ACC112 (cell line): Measurements from ENCODE around the gene GRPR.

Source experiments
- H2AFZ ChIP-seq: fragments of 200-600 bp; sonication (generic); one replicate; pipeline ENCODE4 v1.6.0; 2017; ENCODE audit warnings: antibody characterized with exemption, low read length; ENCODE audit not compliant: unreplicated experiment
- H3K27ac ChIP-seq: fragments of 200-600 bp; sonication (generic); 2 replicates; pipeline ENCODE4 v1.5.1; 2014; ENCODE audit warnings: low read depth, mild to moderate bottlenecking, antibody characterized with exemption, low read length, moderate library complexity
- H3K27me3 ChIP-seq: fragments of 200-600 bp; sonication (generic); 2 replicates; pipeline ENCODE4 v1.6.1; 2014; ENCODE audit warnings: mild to moderate bottlenecking, antibody characterized with exemption, low read length, moderate library complexity, mixed read lengths; ENCODE audit not compliant: insufficient read depth
- H3K36me3 ChIP-seq: fragments of 200-600 bp; sonication (generic); 2 replicates; pipeline ENCODE4 v1.6.1; 2016; ENCODE audit warnings: mild to moderate bottlenecking, antibody characterized with exemption, low read length, moderate library complexity, mixed read lengths; ENCODE audit not compliant: insufficient read depth
- H3K4me1 ChIP-seq: fragments of 200-600 bp; sonication (generic); one replicate; pipeline ENCODE4 v1.6.1; 2016; ENCODE audit warnings: low read length, mixed read lengths; ENCODE audit not compliant: insufficient read depth, unreplicated experiment, control insufficient read depth
- H3K4me3 ChIP-seq: fragments of 200-600 bp; sonication (generic); 2 replicates; pipeline ENCODE4 v1.5.1; 2014; ENCODE audit warnings: mild to moderate bottlenecking, low read depth, low read length
- H3K79me2 ChIP-seq: fragments of 200-600 bp; sonication (generic); one replicate; pipeline ENCODE4 v1.6.0; 2016; ENCODE audit warnings: low read length; ENCODE audit not compliant: control insufficient read depth, unreplicated experiment, insufficient read depth

The GRPR gene

DNA sequence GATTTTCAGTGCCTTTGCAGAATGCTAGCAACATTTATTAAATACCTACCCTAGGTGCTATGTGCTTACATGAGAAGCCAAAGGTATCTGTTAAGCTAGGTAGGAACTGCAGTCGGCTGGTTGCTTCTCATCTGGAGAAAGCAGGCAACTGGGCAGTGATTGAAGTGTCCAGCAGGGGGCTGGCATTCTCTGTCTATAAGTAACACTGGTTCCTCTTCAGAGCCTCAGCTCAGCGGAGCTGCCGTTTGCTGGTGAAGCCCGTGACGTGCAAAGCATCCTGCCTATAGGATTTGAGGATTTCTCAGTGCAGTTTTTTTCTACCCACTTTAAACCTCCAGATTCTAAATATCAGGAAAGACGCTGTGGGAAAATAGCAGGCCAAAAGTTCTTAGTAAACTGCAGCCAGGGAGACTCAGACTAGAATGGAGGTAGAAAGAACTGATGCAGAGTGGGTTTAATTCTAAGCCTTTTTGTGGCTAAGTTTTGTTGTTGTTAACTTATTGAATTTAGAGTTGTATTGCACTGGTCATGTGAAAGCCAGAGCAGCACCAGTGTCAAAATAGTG, at the start of gene GRPR:
GRPR (plus strand) TSS at position 344 of the 565 bp plus-strand sequence. CDS start 389 bp downstream, outside the sequence.
- H3K36me3 ChIP-seq, result no peaks in the 10 kb centered on the region
- no peaks in the 10 kb centered on the region for H3K79me2 ChIP-seq
- H3K27me3 ChIP-seq, result peaks cover 43% of the 10 kb centered on the region
- H3K27ac ChIP-seq, result no peak within 1 kb of the TSS
- peaks cover 3% of the 10 kb centered on the region for H3K4me1 ChIP-seq
- H2AFZ ChIP-seq, result no peak within 1 kb of the TSS
- H3K4me3 ChIP-seq, result no peak within 1 kb of the TSS

DNA sequence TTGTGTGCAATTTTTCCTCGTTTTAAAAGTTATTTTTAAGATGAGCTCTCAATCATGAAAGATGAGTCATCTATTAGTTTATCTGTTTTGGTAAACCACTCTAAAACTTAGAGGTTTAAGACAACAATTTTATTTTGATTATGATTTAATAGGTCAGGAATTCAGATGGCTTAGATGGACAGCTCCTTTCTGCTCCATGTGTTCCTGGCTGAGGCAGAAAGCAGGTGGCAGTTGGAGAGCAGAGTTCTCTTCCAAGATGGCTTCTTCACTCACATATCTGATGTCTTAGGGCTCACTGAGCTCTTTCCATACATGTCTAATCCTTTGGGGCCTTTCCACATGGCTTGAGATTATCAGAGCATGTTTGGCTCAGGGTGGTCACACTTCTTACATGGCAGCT, 48.3 kb upstream of the GRPR start:
- H3K79me2 ChIP-seq, result no peaks in the 10 kb centered on the region
- no peak overlapping the region for H2AFZ ChIP-seq
- H3K27ac ChIP-seq, result no peak overlapping the region
- H3K27me3 ChIP-seq, result peaks cover 15% of the 10 kb centered on the region
- H3K4me1 ChIP-seq, result peaks cover 7% of the 10 kb centered on the region
- H3K36me3 ChIP-seq, result no peaks in the 10 kb centered on the region
- H3K4me3 ChIP-seq, result no peak overlapping the region

GRCh38 chrX:16076834-16077233, 46.5 kb upstream of the GRPR start:
- Histone ChIP-seq H3K36me3 (no peaks in the 10 kb centered on the region), H3K4me3 (no peak overlapping the region), H3K4me1 (peaks cover 7% of the 10 kb centered on the region), H3K27ac (no peak overlapping the region), H3K79me2 (no peaks in the 10 kb centered on the region), H2AFZ (no peak overlapping the region), H3K27me3 (peaks cover 18% of the 10 kb centered on the region)

DNA sequence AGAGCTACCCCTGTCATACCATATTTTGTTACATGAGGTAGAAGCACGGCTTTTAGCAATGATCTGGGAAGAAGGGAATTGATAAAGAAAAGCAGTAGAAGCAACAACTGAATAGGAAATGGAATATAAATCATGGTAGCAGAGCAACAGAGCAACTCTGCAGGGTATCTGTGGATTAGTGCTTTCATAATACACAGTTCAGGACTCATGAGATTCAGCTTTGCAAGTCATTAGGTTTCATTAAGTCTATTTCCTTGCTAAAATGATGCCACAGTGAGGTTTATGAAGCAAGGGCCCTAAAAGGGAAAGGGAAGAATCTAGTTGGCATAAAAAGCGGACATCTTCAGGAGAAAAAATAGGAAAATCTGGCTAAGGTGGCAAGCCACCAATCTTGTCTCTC, 45.6 kb upstream of the GRPR start:
- Histone ChIP-seq H3K4me1 (peaks cover 7% of the 10 kb centered on the region), H2AFZ (no peak overlapping the region), H3K27ac (no peak overlapping the region), H3K36me3 (no peaks in the 10 kb centered on the region), H3K27me3 (peaks cover 28% of the 10 kb centered on the region), H3K79me2 (no peaks in the 10 kb centered on the region), H3K4me3 (no peak overlapping the region)

DNA sequence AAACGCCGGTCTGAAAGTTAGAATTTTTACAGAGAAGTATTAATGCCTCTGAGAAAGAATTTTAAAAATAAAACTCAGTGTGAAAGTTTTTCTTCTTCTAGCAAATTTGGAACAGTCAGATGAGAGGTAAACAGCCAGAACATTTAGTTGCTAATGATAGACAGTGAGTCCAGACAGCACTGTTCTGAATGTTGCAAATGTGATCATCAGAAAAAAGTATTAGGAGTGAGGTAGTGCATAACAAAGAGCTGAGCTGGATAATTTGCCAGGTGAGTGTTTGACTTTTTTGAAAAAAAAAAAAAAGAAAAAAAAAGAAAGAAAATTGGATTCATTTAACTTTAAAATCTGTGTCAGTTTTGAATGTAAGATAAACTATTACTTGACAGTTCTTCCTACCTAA, 42.0 kb upstream of the GRPR start:
- Histone ChIP-seq H3K79me2 (no peaks in the 10 kb centered on the region), H2AFZ (no peak overlapping the region), H3K27me3 (peaks cover 61% of the 10 kb centered on the region), H3K4me1 (no peaks in the 10 kb centered on the region), H3K27ac (no peak overlapping the region), H3K36me3 (no peaks in the 10 kb centered on the region), H3K4me3 (no peak overlapping the region)

DNA sequence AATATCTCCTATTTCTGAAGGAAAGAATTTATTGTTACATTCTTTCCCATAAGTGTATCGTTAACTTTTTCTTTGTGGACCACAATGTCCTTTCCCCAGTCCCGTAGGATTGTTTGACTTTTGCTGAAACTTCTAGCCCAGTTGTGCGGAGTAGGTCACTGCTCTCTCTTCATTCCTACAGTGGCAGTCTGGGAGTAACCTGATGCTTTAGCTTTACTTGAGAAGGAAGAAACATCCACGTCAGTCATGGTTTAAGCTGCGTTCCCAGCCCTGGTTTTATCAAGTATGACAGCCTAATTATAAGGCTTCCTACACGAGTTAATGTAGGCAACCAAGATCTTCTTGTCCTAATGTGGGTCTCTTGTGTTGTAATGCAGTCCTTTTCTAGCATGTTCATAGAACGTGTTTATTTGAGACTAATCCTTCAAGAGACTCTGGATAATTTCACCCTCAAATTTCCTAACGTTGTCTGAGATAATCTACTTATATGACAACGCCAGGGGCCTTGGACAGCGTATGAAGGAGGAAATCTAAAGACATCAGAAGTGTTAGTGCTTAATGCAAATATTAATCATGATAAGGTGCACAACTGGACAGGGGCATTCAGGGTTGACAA, 40.8 kb upstream of the GRPR start:
- H3K36me3 ChIP-seq, result no peaks in the 10 kb centered on the region
- no peaks in the 10 kb centered on the region for H3K4me1 ChIP-seq
- no peak overlapping the region for H2AFZ ChIP-seq
- peaks cover 70% of the 10 kb centered on the region for H3K27me3 ChIP-seq
- no peaks in the 10 kb centered on the region for H3K79me2 ChIP-seq
- H3K27ac ChIP-seq, result no peak overlapping the region
- no peak overlapping the region for H3K4me3 ChIP-seq

DNA sequence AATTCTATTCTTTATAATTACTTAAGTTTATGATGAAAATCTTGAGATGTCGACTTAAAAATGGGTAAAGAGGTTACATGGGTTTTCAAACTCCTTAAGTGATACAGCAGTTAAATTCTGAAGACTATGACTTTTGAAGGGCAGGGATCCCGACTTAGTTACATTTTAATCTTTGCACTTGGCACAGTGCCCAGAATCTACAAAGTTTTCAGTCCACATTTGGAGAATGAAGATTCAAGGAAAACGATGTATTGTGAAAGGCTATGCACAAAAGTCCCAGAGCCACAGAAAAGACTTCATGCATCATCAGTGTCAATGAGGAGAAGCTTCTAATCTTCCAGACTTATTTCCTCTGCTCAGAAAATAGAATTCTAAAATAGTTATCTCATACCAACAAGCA, 36.3 kb upstream of the GRPR start:
- Histone ChIP-seq H3K4me1 (no peaks in the 10 kb centered on the region), H2AFZ (no peak overlapping the region), H3K4me3 (no peak overlapping the region), H3K36me3 (no peaks in the 10 kb centered on the region), H3K27ac (no peak overlapping the region), H3K79me2 (no peaks in the 10 kb centered on the region), H3K27me3 (peaks cover 83% of the 10 kb centered on the region)

GRCh38 chrX:16089086-16089485, 34.3 kb upstream of the GRPR start:
- Histone ChIP-seq H3K4me1 (no peaks in the 10 kb centered on the region), H3K36me3 (no peaks in the 10 kb centered on the region), H3K27me3 (peaks cover 75% of the 10 kb centered on the region), H3K27ac (no peak overlapping the region), H2AFZ (no peak overlapping the region), H3K79me2 (no peaks in the 10 kb centered on the region), H3K4me3 (no peak overlapping the region)

- no peaks in the 10 kb centered on the region for H3K4me1 ChIP-seq
- no peak overlapping the region for H3K27ac ChIP-seq
- no peaks in the 10 kb centered on the region for H3K36me3 ChIP-seq
- no peak overlapping the region for H2AFZ ChIP-seq
- peaks cover 56% of the 10 kb centered on the region for H3K27me3 ChIP-seq
- no peaks in the 10 kb centered on the region for H3K79me2 ChIP-seq
- no peak overlapping the region for H3K4me3 ChIP-seq
Measured at GRCh38 chrX:16096141-16096540, 27.2 kb upstream of the GRPR start.

GRCh38 chrX:16100673-16101072, 22.7 kb upstream of the GRPR start:
- no peak overlapping the region for H3K27ac ChIP-seq
- H2AFZ ChIP-seq, result no peak overlapping the region
- no peaks in the 10 kb centered on the region for H3K36me3 ChIP-seq
- peaks cover 70% of the 10 kb centered on the region for H3K27me3 ChIP-seq
- no peaks in the 10 kb centered on the region for H3K4me1 ChIP-seq
- no peak overlapping the region for H3K4me3 ChIP-seq
- H3K79me2 ChIP-seq, result no peaks in the 10 kb centered on the region

DNA sequence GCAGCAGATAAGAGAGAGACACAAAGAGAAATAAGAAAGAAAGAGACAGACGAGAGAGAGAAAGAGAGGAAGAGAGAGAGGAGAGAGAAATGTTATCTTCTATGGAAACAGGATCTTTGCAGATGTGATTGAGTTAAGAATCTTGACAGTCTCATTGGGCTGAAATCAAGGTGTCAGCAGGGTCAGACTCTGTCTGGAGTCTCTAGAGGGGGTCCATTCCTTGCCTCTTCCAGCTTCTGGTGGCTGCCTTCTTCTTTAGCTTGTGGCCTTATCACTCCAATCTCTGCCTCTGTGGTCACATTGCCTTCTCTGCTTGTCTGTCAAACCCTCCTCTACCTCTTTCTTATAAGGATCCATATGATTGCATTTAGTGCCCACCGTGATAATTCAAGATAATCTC, 21.8 kb upstream of the GRPR start:
- Histone ChIP-seq H3K4me3 (no peak overlapping the region), H3K36me3 (no peaks in the 10 kb centered on the region), H3K79me2 (no peaks in the 10 kb centered on the region), H3K4me1 (no peaks in the 10 kb centered on the region), H3K27ac (no peak overlapping the region), H2AFZ (no peak overlapping the region), H3K27me3 (peaks cover 72% of the 10 kb centered on the region)
